ENCODE data around the gene PADI3. TPM values are rescaled to one million over a fixed set of nuclear protein-coding genes. Genes with fewer than 3 reads are reported as not detected.

The PADI3 gene
- total RNA-seq, 4 donors from 2014 or later, result not detected

DNA sequence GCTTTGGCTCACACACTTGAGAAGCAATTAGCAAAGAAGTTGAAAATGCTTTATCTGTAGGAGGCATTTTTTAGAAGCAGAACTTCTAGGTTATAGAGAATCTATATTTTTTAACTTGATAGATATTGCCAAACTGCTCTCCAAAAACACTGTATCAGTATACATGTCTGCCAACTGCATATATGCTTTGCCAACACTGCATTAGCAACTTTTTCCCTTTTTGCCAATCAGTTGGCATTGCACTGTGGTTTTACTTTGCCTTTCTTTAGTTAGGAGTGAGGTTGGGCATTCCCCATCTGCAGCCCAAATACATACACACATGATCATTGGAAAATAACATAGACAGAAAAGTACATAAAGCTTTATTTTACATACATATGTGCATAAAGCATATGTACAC, 15.0 kb downstream of the PADI3 start:
- intact Hi-C loops (cut with DNase I; ENCODE audit: low total_unique reads), result no loop called here
- Histone ChIP-seq H3K4me3 (no peak overlapping the region), H3K27ac (no peak overlapping the region), H3K36me3 (no peaks in the 10 kb centered on the region), H3K4me1 (no peaks in the 10 kb centered on the region), H3K9me3 (no peaks in the 10 kb centered on the region), H3K27me3 (no peaks in the 10 kb centered on the region)
- no peak for TF ChIP-seq POLR2A (IDR thresholded peaks at IDR 0.05)
- TF ChIP-seq, protein P1, sequence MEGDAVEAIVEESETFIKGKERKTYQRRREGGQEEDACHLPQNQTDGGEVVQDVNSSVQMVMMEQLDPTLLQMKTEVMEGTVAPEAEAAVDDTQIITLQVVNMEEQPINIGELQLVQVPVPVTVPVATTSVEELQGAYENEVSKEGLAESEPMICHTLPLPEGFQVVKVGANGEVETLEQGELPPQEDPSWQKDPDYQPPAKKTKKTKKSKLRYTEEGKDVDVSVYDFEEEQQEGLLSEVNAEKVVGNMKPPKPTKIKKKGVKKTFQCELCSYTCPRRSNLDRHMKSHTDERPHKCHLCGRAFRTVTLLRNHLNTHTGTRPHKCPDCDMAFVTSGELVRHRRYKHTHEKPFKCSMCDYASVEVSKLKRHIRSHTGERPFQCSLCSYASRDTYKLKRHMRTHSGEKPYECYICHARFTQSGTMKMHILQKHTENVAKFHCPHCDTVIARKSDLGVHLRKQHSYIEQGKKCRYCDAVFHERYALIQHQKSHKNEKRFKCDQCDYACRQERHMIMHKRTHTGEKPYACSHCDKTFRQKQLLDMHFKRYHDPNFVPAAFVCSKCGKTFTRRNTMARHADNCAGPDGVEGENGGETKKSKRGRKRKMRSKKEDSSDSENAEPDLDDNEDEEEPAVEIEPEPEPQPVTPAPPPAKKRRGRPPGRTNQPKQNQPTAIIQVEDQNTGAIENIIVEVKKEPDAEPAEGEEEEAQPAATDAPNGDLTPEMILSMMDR (IDR thresholded peaks at IDR 0.05), result no peak
- no peak for DNase-seq

DNA sequence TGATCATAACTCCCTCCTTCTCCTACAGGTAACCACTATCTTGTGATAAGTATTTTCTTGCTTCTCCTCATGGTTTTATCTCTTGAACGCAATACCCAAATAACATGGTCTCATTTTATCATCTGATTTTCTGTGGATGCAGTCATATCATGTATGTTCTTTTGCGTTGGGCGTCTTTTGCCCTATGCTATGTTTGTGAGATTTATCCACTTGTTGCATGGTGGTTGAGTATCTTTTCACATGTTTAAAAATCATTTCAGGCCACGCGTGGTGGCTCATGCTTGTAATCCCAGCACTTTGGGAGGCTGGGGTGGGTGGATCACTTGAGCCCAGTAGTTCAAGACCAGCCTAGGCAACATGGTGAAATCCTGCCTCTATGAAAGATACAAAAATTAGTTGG, 15.6 kb downstream of the PADI3 start:
- Histone ChIP-seq H3K36me3 (no peaks in the 10 kb centered on the region), H3K4me1 (no peaks in the 10 kb centered on the region), H3K9me3 (no peaks in the 10 kb centered on the region), H3K27me3 (no peaks in the 10 kb centered on the region), H3K4me3 (no peak overlapping the region), H3K27ac (no peak overlapping the region)
- TF ChIP-seq, protein P1 (IDR thresholded peaks at IDR 0.05), result no peak
- no peak for TF ChIP-seq POLR2A (IDR thresholded peaks at IDR 0.05)
- DNase-seq, result no peak
- intact Hi-C loops (cut with DNase I; ENCODE audit: low total_unique reads), result no loop called here

DNA sequence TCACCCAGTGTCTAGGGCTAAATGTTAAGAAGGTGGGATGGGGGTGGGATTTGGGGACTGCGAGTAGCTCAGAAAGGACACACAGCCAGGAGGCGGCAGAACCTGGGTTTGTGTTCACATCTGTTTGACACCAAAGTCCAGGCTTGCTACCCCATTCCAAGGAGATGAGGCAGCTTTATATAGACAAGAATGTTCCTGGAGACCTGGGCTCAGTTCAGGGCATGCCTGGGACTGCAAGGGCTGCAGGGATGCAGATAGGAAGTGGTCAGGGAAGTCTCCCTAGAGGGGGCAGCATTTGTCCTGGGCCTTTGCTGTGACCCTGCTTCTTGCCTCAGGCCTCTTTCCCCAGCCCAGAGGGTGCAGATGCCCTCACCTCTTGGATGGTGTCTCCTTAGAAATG, 16.3 kb downstream of the PADI3 start:
- TF ChIP-seq POLR2A (IDR thresholded peaks at IDR 0.05), result no peak
- TF ChIP-seq, protein P1 (IDR thresholded peaks at IDR 0.05), result no peak
- Histone ChIP-seq H3K4me3 (no peak overlapping the region), H3K36me3 (no peaks in the 10 kb centered on the region), H3K9me3 (no peaks in the 10 kb centered on the region), H3K27ac (no peak overlapping the region), H3K4me1 (no peaks in the 10 kb centered on the region), H3K27me3 (no peaks in the 10 kb centered on the region)
- DNase-seq, result no peak
- intact Hi-C loops (cut with DNase I; ENCODE audit: low total_unique reads), result no loop called here

DNA sequence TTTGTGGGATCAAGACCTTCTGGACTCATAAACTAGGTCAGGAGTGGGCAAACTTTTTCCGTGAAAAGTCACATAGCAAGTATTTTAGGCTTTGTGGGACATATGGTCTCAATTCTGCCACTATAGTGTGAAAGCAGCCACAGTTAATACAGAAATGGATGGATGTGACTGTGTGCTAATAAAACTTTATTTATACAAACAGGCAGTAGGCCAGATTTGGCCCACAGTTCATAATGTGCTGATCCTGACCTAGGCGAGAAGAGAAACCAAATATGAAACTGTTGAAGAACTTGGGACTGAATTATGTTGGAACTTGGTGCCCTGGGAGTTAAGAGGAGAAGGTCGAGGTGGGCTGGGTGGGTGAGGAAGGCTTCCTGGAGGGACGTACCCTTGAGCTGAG, 17.1 kb downstream of the PADI3 start:
- DNase-seq, result no peak
- Histone ChIP-seq H3K36me3 (no peaks in the 10 kb centered on the region), H3K4me1 (no peaks in the 10 kb centered on the region), H3K4me3 (no peak overlapping the region), H3K27ac (no peak overlapping the region), H3K9me3 (no peaks in the 10 kb centered on the region), H3K27me3 (no peaks in the 10 kb centered on the region)
- TF ChIP-seq, protein P1 (IDR thresholded peaks at IDR 0.05), result no peak
- no peak for TF ChIP-seq POLR2A (IDR thresholded peaks at IDR 0.05)
- intact Hi-C loops (cut with DNase I; ENCODE audit: low total_unique reads), result no loop called here

DNA sequence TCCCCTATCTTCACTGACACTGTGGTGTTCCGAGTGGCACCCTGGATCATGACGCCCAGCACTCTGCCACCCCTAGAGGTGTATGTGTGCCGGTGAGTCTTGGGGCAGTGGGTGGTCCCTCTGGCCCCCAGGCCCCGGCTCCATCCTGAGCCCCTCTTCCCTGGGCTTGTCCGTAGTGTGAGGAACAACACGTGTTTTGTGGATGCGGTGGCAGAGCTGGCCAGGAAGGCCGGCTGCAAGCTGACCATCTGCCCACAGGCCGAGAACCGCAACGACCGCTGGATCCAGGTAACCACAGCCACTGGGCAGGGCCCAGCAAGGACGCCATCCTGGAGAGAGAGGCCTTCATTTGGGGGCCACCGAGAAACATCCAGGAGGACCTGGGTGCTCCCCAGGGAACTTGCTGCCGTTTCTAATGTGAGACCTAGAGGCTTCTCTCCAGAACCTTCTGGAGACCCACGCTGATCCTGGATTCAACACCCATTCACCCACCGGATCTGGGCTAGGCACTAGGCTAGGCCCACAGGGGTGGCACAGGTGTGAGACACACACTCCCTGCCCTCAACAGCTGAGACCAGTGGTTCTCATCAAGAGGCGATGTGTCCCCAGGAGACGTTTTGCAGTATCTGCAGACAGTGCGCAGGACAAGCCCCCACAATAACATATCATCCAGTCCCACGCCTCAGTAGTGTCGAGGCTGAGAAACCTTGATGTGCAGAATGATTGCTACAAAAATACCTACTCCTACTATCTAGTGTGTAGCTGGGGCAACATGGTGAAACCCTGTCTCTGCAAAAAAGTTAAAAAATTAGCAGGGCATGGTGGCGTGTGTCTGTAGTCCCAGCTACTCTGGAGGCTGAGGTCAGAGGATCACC, 22.2 kb downstream of the PADI3 start:
- no peak for TF ChIP-seq POLR2A (IDR thresholded peaks at IDR 0.05)
- TF ChIP-seq, protein P1 (IDR thresholded peaks at IDR 0.05), result no peak
- H3K27ac ChIP-seq, result no peak overlapping the region
- no peak overlapping the region for H3K4me3 ChIP-seq
- H3K27me3 ChIP-seq, result no peaks in the 10 kb centered on the region
- intact Hi-C loops (cut with DNase I; ENCODE audit: low total_unique reads), result no loop called here
- no peaks in the 10 kb centered on the region for H3K36me3 ChIP-seq
- no peak for DNase-seq
- no peaks in the 10 kb centered on the region for H3K9me3 ChIP-seq
- no peaks in the 10 kb centered on the region for H3K4me1 ChIP-seq
